BLaER1 (cell line): ENCODE data around the gene PPIP5K1.

Experiments used
- H3K27ac ChIP-seq: shearing (Covaris generic); formaldehyde crosslinking; 2 replicates; pipeline ENCODE4 v1.8.1; 2022
- H3K27me3 ChIP-seq: shearing (Covaris generic); formaldehyde crosslinking; 2 replicates; pipeline ENCODE4 v1.8.1; 2022
- H3K36me3 ChIP-seq: shearing (Covaris generic); formaldehyde crosslinking; 2 replicates; pipeline ENCODE4 v1.8.1; 2022
- H3K4me1 ChIP-seq: shearing (Covaris generic); formaldehyde crosslinking; 2 replicates; pipeline ENCODE4 v1.8.1; 2022
- H3K4me2 ChIP-seq: shearing (Covaris generic); formaldehyde crosslinking; 2 replicates; pipeline ENCODE4 v1.8.1; 2022
- H3K4me3 ChIP-seq: shearing (Covaris generic); formaldehyde crosslinking; 2 replicates; pipeline ENCODE4 v1.8.1; 2022
- H3K9ac ChIP-seq: shearing (Covaris generic); formaldehyde crosslinking; 2 replicates; pipeline ENCODE4 v1.8.1; 2022
- H3K9me3 ChIP-seq: shearing (Covaris generic); formaldehyde crosslinking; 2 replicates; pipeline ENCODE4 v1.8.1; 2022
- H4K20me1 ChIP-seq: shearing (Covaris generic); formaldehyde crosslinking; 2 replicates; pipeline ENCODE4 v1.8.1; 2022
- Cebpa-rat ChIP-seq: shearing (Covaris generic); IDR thresholded peaks from 2 replicates; pipeline ENCODE4 v1.8.1; 2022

PPIP5K1 gene

DNA sequence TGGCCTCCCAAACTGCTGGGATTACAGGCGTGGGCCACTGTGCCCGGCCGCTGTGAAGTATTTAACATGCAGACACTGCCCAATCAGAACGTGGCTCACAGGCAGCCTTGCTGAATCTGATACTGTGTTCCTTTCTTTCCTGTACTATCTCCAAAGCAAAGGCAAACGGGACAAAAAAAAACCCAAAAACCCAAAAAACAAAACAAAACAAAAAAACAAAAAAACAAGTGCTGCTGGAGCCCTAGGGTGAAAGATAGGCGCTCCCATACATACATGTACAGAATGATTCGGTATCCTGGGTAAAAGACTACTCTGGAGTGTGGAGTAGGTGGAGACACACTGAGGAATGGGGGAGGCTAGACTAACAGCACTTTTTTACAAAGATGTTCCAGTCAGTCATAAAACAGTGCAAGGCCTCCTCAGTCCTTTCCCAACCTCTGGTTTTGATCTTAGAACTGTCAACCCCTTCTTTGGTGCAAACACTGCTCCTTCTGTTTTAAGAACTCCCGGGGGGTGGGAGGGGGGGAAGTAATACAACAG is 80.3 kb downstream of the PPIP5K1 start:
- H3K4me3 ChIP-seq: peak overlapping the region; percentile 70
- H3K36me3 ChIP-seq: no peaks in the 10 kb centered on the region
- H3K27ac ChIP-seq: peak overlapping the region; percentile 75
- H4K20me1 ChIP-seq: no peaks in the 10 kb centered on the region
- peak overlapping the region; percentile 55 for H3K9ac ChIP-seq
- peak overlapping the region; percentile 99 for H3K4me2 ChIP-seq
- TF ChIP-seq Cebpa-rat: no peak
- H3K27me3 ChIP-seq: no peaks in the 10 kb centered on the region
- peaks cover 57% of the 10 kb centered on the region for H3K4me1 ChIP-seq
- no peaks in the 10 kb centered on the region for H3K9me3 ChIP-seq

DNA sequence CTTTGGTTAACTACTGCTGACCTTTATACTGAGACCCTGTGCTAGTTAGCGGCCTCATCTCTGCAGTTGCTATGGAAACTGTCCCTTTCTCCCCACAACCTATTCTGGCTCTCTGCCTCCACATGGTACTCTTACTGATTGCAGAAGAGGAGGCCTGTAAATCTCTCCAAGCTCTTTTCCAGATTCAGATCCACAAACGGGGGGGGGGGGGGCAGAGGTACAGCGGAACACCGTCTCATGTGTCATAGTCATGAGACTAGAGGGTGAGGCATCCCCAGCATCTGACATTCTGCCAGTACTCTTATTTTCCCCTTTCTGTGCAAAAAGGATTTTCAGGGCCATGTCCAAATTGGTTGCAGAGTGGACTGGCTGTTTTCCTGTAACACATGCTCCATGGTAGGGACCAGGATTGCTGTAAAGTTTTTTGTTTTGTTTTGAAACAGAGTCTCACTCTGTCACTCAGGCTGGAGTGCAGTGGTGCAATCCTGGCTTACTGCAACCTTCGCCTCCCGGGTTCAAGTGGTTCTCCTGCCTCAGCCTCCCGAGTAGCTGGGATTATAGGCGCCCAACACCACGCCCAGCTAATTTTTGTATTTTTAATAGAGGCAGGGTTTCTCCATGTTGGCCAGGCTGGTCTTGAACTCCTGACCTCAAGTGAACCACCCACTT is 80.9 kb downstream of the PPIP5K1 start:
- no peaks in the 10 kb centered on the region for H3K9me3 ChIP-seq
- H4K20me1 ChIP-seq: no peaks in the 10 kb centered on the region
- peak overlapping the region; percentile 55 for H3K9ac ChIP-seq
- peak overlapping the region; percentile 70 for H3K4me3 ChIP-seq
- H3K36me3 ChIP-seq: no peaks in the 10 kb centered on the region
- H3K4me2 ChIP-seq: peak overlapping the region; percentile 99
- no peaks in the 10 kb centered on the region for H3K27me3 ChIP-seq
- H3K4me1 ChIP-seq: peaks cover 50% of the 10 kb centered on the region
- peak overlapping the region; percentile 75 for H3K27ac ChIP-seq
- no peak for TF ChIP-seq Cebpa-rat

DNA sequence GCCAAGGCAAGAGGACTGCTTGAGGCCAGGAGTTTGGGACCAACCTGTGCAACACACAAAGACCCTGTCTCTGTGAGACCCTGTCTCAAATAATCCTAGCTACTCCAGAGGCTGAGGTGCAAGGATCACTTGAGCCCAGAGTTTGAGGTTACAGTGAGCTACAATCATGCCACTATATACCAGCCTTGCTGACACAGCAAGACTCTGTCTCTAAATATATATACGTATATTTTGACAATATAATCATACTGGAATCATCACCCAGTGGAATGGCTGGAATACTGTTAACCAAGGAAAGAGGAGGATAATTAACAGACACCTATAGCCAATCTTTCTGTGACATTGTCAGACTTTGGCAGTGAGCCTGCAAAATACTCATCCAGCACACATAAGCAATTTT is 81.6 kb downstream of the PPIP5K1 start:
- Histone ChIP-seq H3K4me2 (peak overlapping the region; percentile 99), H3K9ac (no peak overlapping the region), H3K27ac (no peak overlapping the region), H3K4me1 (peaks cover 43% of the 10 kb centered on the region), H3K27me3 (no peaks in the 10 kb centered on the region), H3K4me3 (no peak overlapping the region), H4K20me1 (no peaks in the 10 kb centered on the region), H3K36me3 (no peaks in the 10 kb centered on the region), H3K9me3 (no peaks in the 10 kb centered on the region)
- no peak for TF ChIP-seq Cebpa-rat

DNA sequence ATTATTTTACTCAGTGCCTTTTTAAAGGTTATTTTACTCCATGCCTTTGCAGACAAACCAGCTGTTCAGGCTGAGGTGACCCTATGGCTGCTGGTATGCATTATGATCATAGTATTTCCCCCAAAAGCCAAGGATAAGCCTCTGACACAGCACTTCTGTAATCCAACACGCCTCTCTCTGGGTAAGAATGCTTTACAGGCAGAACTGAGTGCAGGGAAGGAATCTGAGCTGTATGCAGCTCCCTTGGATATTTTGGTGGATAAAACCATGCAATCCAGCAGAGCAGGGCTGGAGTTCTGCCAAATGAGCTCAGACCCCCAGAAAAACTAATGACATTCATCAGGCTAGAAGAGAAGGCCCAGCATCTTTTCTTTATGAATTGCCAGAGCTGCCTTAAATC is 84.3 kb downstream of the PPIP5K1 start:
- no peaks in the 10 kb centered on the region for H3K36me3 ChIP-seq
- peaks cover 19% of the 10 kb centered on the region for H3K4me1 ChIP-seq
- H3K4me2 ChIP-seq: no peak overlapping the region
- no peak overlapping the region for H3K4me3 ChIP-seq
- no peak overlapping the region for H3K9ac ChIP-seq
- no peak overlapping the region for H3K27ac ChIP-seq
- TF ChIP-seq Cebpa-rat: no peak
- no peaks in the 10 kb centered on the region for H3K9me3 ChIP-seq
- no peaks in the 10 kb centered on the region for H4K20me1 ChIP-seq
- H3K27me3 ChIP-seq: no peaks in the 10 kb centered on the region

DNA sequence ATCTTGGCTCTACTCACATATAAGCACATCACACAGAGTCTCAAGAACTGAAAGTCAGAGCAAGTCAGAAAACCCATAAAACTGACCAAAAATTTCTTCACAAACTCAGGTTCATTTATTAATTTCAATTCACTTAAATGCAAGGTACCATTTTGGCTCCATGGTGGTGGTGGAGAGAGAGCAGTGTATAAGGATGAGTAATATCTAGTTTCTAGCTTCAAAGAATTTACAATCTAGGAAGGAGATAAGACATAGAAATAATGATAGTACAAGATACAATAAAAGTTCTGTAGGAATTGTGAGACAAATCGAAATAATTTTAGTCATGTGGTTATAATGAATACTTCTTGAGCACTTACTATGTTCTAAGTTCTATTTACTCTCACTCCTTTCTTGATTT is 90.4 kb downstream of the PPIP5K1 start:
- Histone ChIP-seq H4K20me1 (no peaks in the 10 kb centered on the region), H3K27ac (no peak overlapping the region), H3K4me1 (no peaks in the 10 kb centered on the region), H3K27me3 (no peaks in the 10 kb centered on the region), H3K4me3 (no peak overlapping the region), H3K9ac (no peak overlapping the region), H3K36me3 (no peaks in the 10 kb centered on the region), H3K9me3 (no peaks in the 10 kb centered on the region), H3K4me2 (no peak overlapping the region)
- TF ChIP-seq Cebpa-rat: no peak

DNA sequence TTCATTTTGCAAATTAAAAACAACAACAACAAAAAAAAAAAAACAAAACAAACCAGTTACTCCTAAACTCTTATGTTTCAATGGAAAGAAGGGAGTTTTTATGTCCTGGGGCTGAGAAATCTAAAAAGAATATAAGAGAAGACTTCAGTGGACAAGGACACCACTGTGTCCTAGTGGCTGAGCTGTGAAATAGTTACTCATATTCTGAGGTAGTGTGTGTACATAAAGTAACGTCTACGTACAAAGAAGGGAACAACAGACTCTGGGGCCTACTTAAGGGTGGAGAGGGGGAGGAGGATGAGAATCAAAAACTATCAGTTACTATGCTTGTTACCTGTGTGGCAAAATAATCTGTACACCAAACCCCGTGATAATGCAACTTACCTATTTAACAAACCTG is 91.0 kb downstream of the PPIP5K1 start:
- Histone ChIP-seq H3K4me3 (no peak overlapping the region), H3K4me1 (no peaks in the 10 kb centered on the region; the same call in 1 of the 2 replicates), H3K27me3 (no peaks in the 10 kb centered on the region), H3K9me3 (no peaks in the 10 kb centered on the region), H3K9ac (no peak overlapping the region), H3K4me2 (no peak overlapping the region), H4K20me1 (no peaks in the 10 kb centered on the region), H3K36me3 (no peaks in the 10 kb centered on the region), H3K27ac (no peak overlapping the region)
- TF ChIP-seq Cebpa-rat: no peak

DNA sequence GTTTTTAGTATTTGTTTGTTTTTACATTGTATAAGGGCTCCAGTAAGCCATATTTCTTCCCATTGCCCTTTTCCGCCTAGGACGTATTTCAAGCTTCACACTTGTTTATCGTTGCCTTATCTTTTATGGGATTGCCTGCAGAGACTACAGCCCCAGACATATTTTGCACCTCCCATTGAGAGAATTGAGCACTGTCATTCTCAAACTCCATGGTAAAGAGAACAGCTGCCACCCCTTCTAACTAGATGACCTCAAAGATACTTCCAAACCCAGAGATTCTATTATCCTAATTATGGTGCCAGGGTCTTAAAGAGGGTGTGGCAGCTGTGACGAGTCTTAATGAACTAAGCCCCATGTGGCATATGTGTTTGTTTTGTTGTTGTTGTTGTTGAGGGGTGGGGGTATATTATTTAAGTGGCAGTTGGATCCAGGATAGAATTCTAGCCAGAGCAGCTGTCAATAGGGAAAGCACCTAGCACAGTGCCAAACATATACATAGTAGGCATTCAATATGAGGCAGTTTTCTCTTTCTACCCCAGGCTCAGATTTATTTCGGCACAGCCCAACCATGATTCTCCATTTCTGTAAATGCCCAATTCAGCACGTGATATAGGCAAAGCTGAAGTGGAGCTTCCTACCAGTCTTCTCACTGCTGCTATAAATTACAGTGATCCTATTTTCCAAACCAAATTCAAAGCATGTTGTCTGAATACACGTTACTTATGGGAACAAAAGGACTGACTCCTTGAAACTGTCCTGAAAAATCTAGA is 96.1 kb downstream of the PPIP5K1 start:
- H3K36me3 ChIP-seq: peaks cover 30% of the 10 kb centered on the region
- H3K9ac ChIP-seq: peak overlapping the region; percentile 77; the same call in 1 of the 2 replicates
- H3K27ac ChIP-seq: peak overlapping the region; percentile 36; the same call in 1 of the 2 replicates
- peak overlapping the region; percentile 82 for H3K4me2 ChIP-seq
- no peaks in the 10 kb centered on the region for H3K9me3 ChIP-seq
- H3K27me3 ChIP-seq: no peaks in the 10 kb centered on the region
- peaks cover 29% of the 10 kb centered on the region for H3K4me1 ChIP-seq
- H4K20me1 ChIP-seq: peaks cover 5% of the 10 kb centered on the region; the same call in 1 of the 2 replicates
- TF ChIP-seq Cebpa-rat: no peak
- peak overlapping the region; percentile 80 for H3K4me3 ChIP-seq

DNA sequence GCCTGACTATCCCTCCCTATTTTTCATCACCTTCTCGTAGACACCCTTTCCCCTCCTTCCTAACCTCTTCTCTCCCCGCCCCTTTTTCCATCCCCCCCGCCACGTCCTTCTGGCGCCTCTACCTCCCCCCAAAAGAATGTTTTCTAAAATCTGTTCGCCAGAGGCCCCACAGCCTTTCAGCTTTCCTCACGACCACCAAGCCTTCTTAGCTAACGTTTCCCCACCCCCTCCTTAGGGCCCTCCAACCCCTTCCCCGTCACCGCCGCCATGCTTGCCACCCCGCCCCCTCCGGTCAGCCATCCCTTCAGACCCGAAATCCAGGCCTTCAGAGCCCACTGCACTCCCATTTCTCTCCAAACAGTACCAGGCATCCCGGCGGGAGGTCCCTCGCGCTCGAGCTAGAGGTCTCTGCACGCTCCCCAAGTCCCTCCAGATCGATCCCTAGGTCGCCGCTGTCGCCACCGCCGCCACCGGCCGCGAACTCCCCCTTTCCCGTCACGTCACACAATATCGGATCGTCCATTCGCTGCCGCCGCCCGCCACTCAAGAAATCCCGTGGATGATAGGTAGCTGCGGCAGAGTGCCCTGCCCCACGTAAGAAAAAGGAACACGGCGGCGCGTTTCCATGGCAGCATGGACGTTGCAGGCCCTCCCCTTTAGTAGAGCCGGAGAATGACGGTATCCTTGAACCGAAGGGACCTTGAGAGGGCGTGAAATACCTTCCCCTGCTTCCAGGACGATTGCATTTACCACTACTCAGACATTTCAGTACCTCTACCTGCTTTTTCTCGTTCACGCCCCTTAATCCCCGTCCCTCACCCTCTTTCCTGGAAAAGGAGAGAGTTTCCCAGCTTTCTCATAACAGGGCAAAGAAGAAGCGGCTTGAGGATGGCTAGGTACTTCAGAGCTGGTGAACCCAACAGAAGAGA is 97.1 kb downstream of the PPIP5K1 start, which contains the start of gene TP53BP1:
TP53BP1 (minus strand) TSS at position 484 of the 929 bp plus-strand sequence; CDS start at position 371, 113 bp downstream.
- no peak for TF ChIP-seq Cebpa-rat
- Histone ChIP-seq H3K4me2 (peak within 1 kb of the TSS; percentile 95), H3K27me3 (no peaks in the 10 kb centered on the region), H3K36me3 (peaks cover 39% of the 10 kb centered on the region), H3K4me3 (peak within 1 kb of the TSS; percentile 80), H4K20me1 (peaks cover 5% of the 10 kb centered on the region; the same call in 1 of the 2 replicates), H3K9me3 (no peaks in the 10 kb centered on the region), H3K27ac (peak within 1 kb of the TSS; percentile 36; the same call in 1 of the 2 replicates), H3K4me1 (peaks cover 29% of the 10 kb centered on the region), H3K9ac (peak within 1 kb of the TSS; percentile 77)

DNA sequence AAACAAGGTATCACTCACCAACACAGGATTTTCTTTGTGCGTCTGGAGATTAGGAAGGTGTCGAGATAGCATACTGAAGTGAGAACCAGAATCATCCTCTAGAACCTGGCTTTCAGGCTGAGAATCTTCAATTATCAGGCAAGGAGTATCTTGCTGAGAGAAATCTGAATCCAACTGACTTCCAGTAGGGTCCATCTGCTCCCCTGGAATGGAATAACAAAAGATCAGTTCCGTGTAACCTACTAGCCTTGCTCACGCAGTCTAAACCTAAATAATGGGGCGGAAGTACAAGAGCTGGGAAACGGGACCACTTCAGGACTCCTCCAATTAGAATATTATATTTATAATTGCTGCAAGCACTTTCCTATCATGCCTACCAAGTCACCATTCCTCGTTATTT is 97.7 kb downstream of the PPIP5K1 start:
- Histone ChIP-seq H3K9ac (peak overlapping the region; percentile 77), H3K9me3 (no peaks in the 10 kb centered on the region), H3K4me2 (peak overlapping the region; percentile 95), H3K36me3 (peaks cover 46% of the 10 kb centered on the region), H3K27me3 (no peaks in the 10 kb centered on the region), H4K20me1 (peaks cover 5% of the 10 kb centered on the region; the same call in 1 of the 2 replicates), H3K4me3 (peak overlapping the region; percentile 80), H3K4me1 (peaks cover 29% of the 10 kb centered on the region), H3K27ac (peak overlapping the region; percentile 26; the same call in 1 of the 2 replicates)
- TF ChIP-seq Cebpa-rat: no peak
